ENCODE results near the gene PSRC1. TPM values are rescaled to one million over a fixed set of nuclear protein-coding genes. Genes with fewer than 3 reads are reported as not detected.
A peak's percentile ranks its signal among the peaks of the same experiment; 100 is the strongest.

Gene PSRC1
- total RNA-seq, 1 experiment from 2014 or later = 21.3 TPM

DNA sequence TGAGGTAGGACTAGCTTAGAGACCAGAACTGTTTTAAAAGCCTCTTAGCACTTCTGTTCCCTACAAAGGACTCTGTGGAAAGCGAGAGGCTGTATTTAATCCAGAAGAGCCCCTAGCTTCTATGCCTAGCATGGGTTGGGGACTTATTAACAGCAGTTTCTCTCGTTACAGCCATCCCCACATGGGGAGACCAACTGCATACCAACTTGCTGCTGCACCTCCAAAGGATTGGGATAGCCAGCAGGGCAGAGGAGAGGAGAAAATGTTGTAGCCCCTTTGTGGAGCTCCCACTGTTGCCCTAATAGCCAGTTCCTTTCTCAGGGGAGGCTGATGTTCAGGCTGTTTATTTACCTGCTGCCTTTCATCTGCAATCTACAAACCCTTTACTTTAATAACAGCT is 44.6 kb downstream of the PSRC1 start:
- H3K9me3 Mint-ChIP-seq (ENCODE audit: low read depth, unreplicated experiment) = no peaks in the 10 kb centered on the region
- DNase-seq = no peak
- H3K27ac Mint-ChIP-seq (ENCODE audit: unreplicated experiment) = no peak overlapping the region
- peaks cover 82% of the 10 kb centered on the region for H3K36me3 Mint-ChIP-seq (ENCODE audit: insufficient read depth, unreplicated experiment)
- intact Hi-C loops (cut with micrococcal nuclease; ENCODE audit: unreplicated experiment) = no loop called here
- peaks cover 7% of the 10 kb centered on the region for H3K4me1 Mint-ChIP-seq (ENCODE audit: low read depth, unreplicated experiment)
- CTCF ChIA-PET = no interaction called here
- peaks cover 17% of the 10 kb centered on the region for H3K27me3 Mint-ChIP-seq (ENCODE audit: unreplicated experiment)
- TF ChIP-seq CTCF (IDR thresholded peaks at IDR 0.05; ENCODE audit: unreplicated experiment) = no peak
- no peak overlapping the region for H3K4me3 Mint-ChIP-seq (ENCODE audit: low read depth, unreplicated experiment)
- no TSS peak for BruUV-seq (replicated peaks)

- BruUV-seq (replicated peaks) = no TSS peak
- Mint-ChIP-seq H3K27me3 (ENCODE audit: unreplicated experiment) (peaks cover 9% of the 10 kb centered on the region), H3K4me3 (ENCODE audit: low read depth, unreplicated experiment) (no peak overlapping the region), H3K9me3 (ENCODE audit: low read depth, unreplicated experiment) (no peaks in the 10 kb centered on the region), H3K27ac (ENCODE audit: unreplicated experiment) (no peak overlapping the region), H3K36me3 (ENCODE audit: insufficient read depth, unreplicated experiment) (peaks cover 78% of the 10 kb centered on the region), H3K4me1 (ENCODE audit: low read depth, unreplicated experiment) (peaks cover 7% of the 10 kb centered on the region)
- intact Hi-C loops (cut with micrococcal nuclease; ENCODE audit: unreplicated experiment) = no loop called here
- CTCF ChIA-PET = no interaction called here
- TF ChIP-seq CTCF (IDR thresholded peaks at IDR 0.05; ENCODE audit: unreplicated experiment) = no peak
- no peak for DNase-seq
Measured at GRCh38 chr1:109237512-109237911, 45.4 kb downstream of the PSRC1 start.

DNA sequence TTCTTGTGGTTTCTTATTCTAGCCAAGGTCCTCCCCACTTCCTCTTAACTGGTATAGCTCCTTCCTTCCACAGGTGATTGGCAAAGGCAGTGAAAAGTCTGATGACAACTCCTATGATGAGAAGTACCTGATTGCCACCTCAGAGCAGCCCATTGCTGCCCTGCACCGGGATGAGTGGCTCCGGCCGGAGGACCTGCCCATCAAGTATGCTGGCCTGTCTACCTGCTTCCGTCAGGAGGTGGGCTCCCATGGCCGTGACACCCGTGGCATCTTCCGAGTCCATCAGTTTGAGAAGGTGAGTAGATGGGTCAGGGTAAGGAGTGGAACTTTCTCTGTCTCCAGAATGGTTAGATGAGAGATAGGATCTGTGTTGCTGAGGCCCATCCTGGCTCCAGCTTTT is 47.8 kb downstream of the PSRC1 start:
- BruUV-seq (replicated peaks) = no TSS peak
- Mint-ChIP-seq H3K4me3 (ENCODE audit: low read depth, unreplicated experiment) (no peak overlapping the region), H3K27me3 (ENCODE audit: unreplicated experiment) (no peaks in the 10 kb centered on the region), H3K4me1 (ENCODE audit: low read depth, unreplicated experiment) (peaks cover 7% of the 10 kb centered on the region), H3K27ac (ENCODE audit: unreplicated experiment) (no peak overlapping the region), H3K36me3 (ENCODE audit: insufficient read depth, unreplicated experiment) (peaks cover 71% of the 10 kb centered on the region), H3K9me3 (ENCODE audit: low read depth, unreplicated experiment) (no peaks in the 10 kb centered on the region)
- CTCF ChIA-PET = no interaction called here
- intact Hi-C loops (cut with micrococcal nuclease; ENCODE audit: unreplicated experiment) = no loop called here
- no peak for TF ChIP-seq CTCF (IDR thresholded peaks at IDR 0.05; ENCODE audit: unreplicated experiment)
- no peak for DNase-seq

GRCh38 chr1:109231066-109231465 is 51.9 kb downstream of the PSRC1 start:
- no peak overlapping the region for H3K27ac Mint-ChIP-seq (ENCODE audit: unreplicated experiment)
- CTCF ChIA-PET = interaction anchor here (0.6 kb wide), 1 partner anchor 1326 kb away, joined by 6 read pairs; no protein-coding TSS in a partner anchor
- intact Hi-C loops (cut with micrococcal nuclease; ENCODE audit: unreplicated experiment) = no loop called here
- DNase-seq = no peak
- H3K27me3 Mint-ChIP-seq (ENCODE audit: unreplicated experiment) = no peaks in the 10 kb centered on the region
- BruUV-seq (replicated peaks) = TSS peak; percentile 7
- peaks cover 43% of the 10 kb centered on the region for H3K36me3 Mint-ChIP-seq (ENCODE audit: insufficient read depth, unreplicated experiment)
- H3K4me3 Mint-ChIP-seq (ENCODE audit: low read depth, unreplicated experiment) = no peak overlapping the region
- no peak for TF ChIP-seq CTCF (IDR thresholded peaks at IDR 0.05; ENCODE audit: unreplicated experiment)
- H3K9me3 Mint-ChIP-seq (ENCODE audit: low read depth, unreplicated experiment) = no peaks in the 10 kb centered on the region
- H3K4me1 Mint-ChIP-seq (ENCODE audit: low read depth, unreplicated experiment) = no peaks in the 10 kb centered on the region

Other genes starting within 250 kb of the PSRC1 start
- gene WDR47, start 241.0 kb downstream of the PSRC1 start, total RNA-seq (2022) = 6.3 and 6.8 TPM in 2 replicates
- 20.6 and 26.1 TPM in 2 replicates for gene TAF13, start 207.1 kb downstream of the PSRC1 start, total RNA-seq (2022)
- gene TMEM167B, start 192.4 kb downstream of the PSRC1 start, total RNA-seq (2022) = 13.6 and 14.5 TPM in 2 replicates
- gene ELAPOR1, start 169.0 kb downstream of the PSRC1 start, total RNA-seq (2022) = 0.45 TPM in 1 of 2 replicates, not detected in the other
- 119 and 129 TPM in 2 replicates for gene SARS1, start 69.2 kb downstream of the PSRC1 start, total RNA-seq (2022)
- 5.1 and 5.3 TPM in 2 replicates for gene CELSR2, start 33.6 kb downstream of the PSRC1 start, total RNA-seq (2022)
- gene MYBPHL, start 23.9 kb upstream of the PSRC1 start, total RNA-seq (2022) = not detected in 2 replicates
- gene SORT1, start 114.8 kb upstream of the PSRC1 start, total RNA-seq (2022) = 46.3 and 68.2 TPM in 2 replicates
- gene PSMA5, start 143.3 kb upstream of the PSRC1 start, total RNA-seq (2022) = 108 and 121 TPM in 2 replicates
- 0.20 TPM in 1 of 2 replicates, not detected in the other for gene SYPL2, start 183.4 kb upstream of the PSRC1 start, total RNA-seq (2022)
- gene ATXN7L2, start 200.8 kb upstream of the PSRC1 start, total RNA-seq (2022) = 4.3 and 4.5 TPM in 2 replicates
- gene CYB561D1, start 210.9 kb upstream of the PSRC1 start, total RNA-seq (2022) = 9.0 and 9.6 TPM in 2 replicates
- 1.3 and 1.5 TPM in 2 replicates for gene AMIGO1, start 226.6 kb upstream of the PSRC1 start, total RNA-seq (2022)

Measured in Calu3 (cell line).